HL-60/S4 treated with retinoic acid at 250 ng/mL for 4 days and 3 days (cell line): Measurements from ENCODE around the gene PRAMEF11.

Experiments used
- in situ Hi-C: fragments of 300-500 bp; cut with MboI; formaldehyde crosslinking; loops from 2 replicates; pipeline ENCODE4 v1.7.0; 2022; ENCODE audit warnings: low sequenced_read_pairs

PRAMEF11 gene

DNA sequence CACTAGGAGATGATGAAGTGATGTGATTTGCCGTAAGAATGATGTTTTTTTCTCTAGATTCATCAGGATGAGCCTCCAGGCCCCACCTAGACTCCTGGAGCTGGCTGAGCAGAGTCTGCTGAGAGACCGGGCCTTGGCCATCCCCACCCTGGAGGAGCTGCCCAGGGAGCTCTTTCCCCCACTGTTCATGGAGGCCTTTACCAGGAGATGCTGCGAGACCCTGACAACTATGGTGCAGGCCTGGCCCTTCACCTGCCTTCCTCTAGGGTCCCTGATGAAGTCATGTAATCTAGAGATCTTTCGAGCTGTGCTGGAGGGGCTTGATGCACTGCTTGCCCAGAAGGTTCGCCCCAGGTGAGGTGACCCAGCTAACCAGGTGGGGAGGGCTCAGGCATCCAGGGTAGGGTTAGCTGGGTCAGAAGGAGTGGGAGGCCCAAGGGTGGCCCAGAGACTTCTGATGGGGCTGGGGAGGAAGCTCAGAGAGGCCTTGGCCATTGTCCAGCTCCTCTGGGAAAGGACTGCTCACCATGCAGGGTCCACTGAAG is 56.3 kb downstream of the PRAMEF11 start:
- in situ Hi-C loops: no loop called here
